GM18526 (cell line): ENCODE results near the gene SPINT2.

ENCODE experiments used
- POLR2A ChIP-seq: IDR thresholded peaks from 3 replicates; pipeline ENCODE4 v1.6.1; 2011; ENCODE audit not compliant: insufficient read length; ENCODE audit errors: extremely low read depth

SPINT2 gene

GRCh38 chr19:38320969-38321339, 56.6 kb downstream of the SPINT2 start:
- TF ChIP-seq POLR2A, result no peak

- TF ChIP-seq POLR2A, result no peak
Measured at GRCh38 chr19:38321646-38322196, 57.3 kb downstream of the SPINT2 start.

- TF ChIP-seq POLR2A, result no peak
Measured at GRCh38 chr19:38323291-38323690, 58.9 kb downstream of the SPINT2 start.

- no peak for TF ChIP-seq POLR2A
Measured at GRCh38 chr19:38324431-38324830, 60.1 kb downstream of the SPINT2 start.

- no peak for TF ChIP-seq POLR2A
Measured at GRCh38 chr19:38326591-38326990, 62.2 kb downstream of the SPINT2 start.

- no peak for TF ChIP-seq POLR2A
Measured at GRCh38 chr19:38329651-38330050, 65.3 kb downstream of the SPINT2 start.

GRCh38 chr19:38331728-38332127, 67.4 kb downstream of the SPINT2 start:
- no peak for TF ChIP-seq POLR2A

- TF ChIP-seq POLR2A, result no peak
Measured at GRCh38 chr19:38333245-38333644, 68.9 kb downstream of the SPINT2 start.

- TF ChIP-seq POLR2A, result no peak
Measured at GRCh38 chr19:38335949-38336637, 71.7 kb downstream of the SPINT2 start.

- no peak for TF ChIP-seq POLR2A
Measured at GRCh38 chr19:38336638-38337359, 72.4 kb downstream of the SPINT2 start.

GRCh38 chr19:38337360-38337653, 72.9 kb downstream of the SPINT2 start:
- no peak for TF ChIP-seq POLR2A

- no peak for TF ChIP-seq POLR2A
Measured at GRCh38 chr19:38340927-38341326, 76.6 kb downstream of the SPINT2 start.
